GM18507 (cell line): ENCODE results near the gene USP46.

ENCODE experiments used
- DNase-seq: peaks from one replicate; pipeline ENCODE4 v3.0.0; 2011; ENCODE audit warnings: low read depth; ENCODE audit not compliant: insufficient read length; ENCODE audit errors: extremely low spot score
- FAIRE-seq: peaks from 2 replicates; lab custom pipeline; 2011; peaks lifted over from hg19 to GRCh38; lab: Jason Lieb, UNC

USP46 gene, protein sequence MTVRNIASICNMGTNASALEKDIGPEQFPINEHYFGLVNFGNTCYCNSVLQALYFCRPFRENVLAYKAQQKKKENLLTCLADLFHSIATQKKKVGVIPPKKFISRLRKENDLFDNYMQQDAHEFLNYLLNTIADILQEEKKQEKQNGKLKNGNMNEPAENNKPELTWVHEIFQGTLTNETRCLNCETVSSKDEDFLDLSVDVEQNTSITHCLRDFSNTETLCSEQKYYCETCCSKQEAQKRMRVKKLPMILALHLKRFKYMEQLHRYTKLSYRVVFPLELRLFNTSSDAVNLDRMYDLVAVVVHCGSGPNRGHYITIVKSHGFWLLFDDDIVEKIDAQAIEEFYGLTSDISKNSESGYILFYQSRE

DNA sequence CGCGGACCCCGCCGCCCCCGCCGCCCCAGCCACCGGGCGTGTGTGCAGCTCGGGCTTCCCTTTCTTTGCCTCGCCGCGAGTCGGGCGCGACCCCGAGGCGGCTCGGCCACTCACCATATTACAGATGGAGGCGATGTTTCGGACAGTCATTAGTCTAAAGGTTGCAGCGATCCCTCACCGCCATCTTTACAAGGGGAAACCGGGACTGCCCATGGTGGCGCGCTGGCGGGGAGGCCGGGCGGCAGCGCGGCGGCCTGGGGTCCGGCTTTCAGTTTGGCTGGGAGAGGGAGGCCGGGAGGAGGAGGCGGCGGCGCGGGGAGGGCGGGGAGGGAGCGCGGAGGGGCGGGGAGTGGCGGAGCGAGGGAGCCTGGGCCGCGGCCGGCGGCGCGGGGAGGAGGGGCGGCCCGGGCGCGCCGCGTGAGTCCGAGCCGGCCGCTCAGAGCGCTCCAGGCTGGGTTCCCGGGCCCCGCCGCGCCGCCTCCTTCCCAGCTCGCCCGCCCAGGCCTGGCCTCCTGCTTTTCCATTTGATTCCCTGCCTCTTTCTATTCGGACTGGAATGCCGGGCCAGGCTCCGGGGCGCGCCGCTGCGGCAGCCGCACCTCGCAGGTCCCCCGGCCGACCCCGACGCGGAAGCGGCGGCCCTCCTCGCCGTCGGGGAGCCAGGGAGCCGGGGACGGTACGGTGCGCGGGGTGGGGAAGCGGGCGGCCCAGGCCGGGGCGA lies at the start of gene USP46:
Gene USP46 (minus strand): TSS at position 301 of the 721 bp plus-strand sequence. CDS start 151 bp downstream, at position 150.
- FAIRE-seq, result peak; percentile 33
- peak; percentile 79 for DNase-seq

DNA sequence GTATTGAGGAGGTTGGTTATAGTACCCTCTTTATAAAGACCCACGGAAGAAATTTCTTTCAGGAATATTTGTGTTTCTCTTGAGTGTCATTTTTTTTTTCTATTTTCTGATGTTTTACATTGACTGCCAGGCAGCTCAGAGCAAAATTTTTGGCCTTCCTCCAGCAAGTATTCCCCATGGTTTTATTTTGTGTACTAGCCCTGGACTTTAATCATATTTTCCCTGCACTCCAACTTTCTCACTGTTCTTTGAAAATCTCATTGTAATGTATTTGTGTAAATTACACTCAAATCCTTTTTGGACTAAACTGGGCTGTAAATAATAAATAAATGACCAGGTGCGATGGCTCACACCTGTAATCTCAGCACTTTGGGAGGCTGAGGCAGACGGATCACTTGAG lies 45.6 kb upstream of the USP46 start:
- FAIRE-seq (no peak), DNase-seq (no peak)

DNA sequence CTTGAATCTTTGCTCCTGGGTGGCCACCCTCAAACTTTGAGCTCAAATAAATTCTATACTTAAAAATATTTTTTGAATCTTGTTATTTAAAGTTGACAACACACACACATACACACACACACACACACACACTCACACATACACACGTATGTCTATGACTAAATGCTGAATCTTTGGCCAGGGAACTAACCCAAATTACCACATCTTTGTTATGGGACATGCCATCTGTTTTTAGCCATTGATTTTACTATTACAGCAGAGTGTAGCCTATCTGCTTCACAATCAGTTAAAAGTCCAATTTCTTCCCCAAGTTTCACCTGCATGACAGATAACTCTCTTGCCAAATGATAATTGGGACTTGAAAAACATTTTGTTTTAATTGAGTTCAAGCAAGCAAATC lies 45.0 kb upstream of the USP46 start:
- DNase-seq (no peak), FAIRE-seq (no peak)

DNA sequence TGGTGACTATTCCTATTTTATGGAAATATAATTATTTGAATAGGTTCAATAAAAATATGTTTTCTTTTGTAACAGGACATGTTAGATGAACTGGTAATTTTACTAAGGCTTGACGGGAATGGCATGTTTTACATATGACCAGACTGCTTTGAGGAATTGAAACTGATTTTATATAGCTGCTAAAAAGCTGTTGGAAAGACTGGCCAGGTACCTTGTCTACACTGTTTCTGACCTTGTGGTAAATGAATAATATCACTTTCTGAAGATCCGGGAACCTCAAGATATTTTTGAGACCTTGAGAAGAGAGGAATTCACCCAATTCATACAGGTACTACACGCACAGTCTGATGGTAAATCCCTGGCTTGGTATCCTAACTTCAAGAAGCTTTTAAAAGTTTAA lies 42.1 kb upstream of the USP46 start:
- peak; percentile 95 for FAIRE-seq
- DNase-seq, result no peak

DNA sequence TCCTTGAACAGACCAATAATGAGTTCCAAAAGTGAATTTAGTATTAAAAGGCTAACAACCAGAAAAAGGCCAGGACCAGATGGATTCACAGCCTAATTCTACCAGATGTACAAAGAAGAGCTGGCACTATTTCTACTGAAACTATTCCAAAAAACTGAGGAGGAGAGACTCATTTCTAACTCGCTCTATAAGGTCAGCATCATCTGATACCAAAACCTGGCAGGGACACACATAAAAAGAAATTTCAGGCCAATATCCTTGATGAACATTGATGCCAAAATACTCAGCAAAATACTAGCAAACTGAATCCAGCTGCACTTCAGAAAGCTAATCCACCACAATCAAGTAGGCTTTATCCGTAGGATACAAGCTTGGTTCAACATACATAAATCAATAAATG lies 35.8 kb upstream of the USP46 start:
- DNase-seq (no peak), FAIRE-seq (no peak)

DNA sequence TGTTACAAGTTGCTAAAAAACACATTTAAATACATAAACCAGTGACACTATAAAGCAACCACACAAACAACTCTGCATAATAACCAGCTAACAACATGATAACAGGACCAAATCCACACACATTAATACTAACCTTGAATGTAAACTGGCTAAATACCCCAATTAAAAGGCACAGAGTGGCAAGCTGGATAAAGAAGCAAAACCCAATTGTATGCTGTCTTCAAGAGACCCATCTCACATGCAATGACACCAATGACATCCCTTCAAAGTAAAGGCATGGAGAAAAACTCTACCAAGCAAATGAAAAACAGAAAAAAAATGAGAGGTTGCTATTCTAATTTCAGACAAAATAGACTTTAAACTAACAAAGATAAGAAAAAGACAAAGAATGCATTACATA lies 34.4 kb upstream of the USP46 start:
- no peak for DNase-seq
- no peak for FAIRE-seq

DNA sequence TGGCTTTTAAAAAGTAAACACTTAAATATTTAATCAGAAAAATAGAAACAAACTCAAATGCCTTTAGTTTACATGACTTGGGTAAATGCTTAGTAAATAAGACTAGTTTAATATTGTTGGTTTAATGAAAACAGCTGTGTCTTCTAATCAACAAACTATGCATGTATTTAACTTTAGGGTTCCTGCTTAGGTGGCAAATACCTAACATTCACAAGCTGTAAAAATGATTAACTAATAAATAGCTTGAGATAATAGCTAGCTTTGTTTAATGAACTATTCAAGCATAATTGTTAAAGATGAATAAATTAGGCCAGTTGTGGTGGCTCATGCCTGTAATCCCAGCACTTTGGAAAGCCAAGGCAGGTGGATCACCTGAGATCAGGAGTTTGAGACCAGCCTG lies 30.0 kb upstream of the USP46 start:
- DNase-seq, result no peak
- FAIRE-seq, result no peak

DNA sequence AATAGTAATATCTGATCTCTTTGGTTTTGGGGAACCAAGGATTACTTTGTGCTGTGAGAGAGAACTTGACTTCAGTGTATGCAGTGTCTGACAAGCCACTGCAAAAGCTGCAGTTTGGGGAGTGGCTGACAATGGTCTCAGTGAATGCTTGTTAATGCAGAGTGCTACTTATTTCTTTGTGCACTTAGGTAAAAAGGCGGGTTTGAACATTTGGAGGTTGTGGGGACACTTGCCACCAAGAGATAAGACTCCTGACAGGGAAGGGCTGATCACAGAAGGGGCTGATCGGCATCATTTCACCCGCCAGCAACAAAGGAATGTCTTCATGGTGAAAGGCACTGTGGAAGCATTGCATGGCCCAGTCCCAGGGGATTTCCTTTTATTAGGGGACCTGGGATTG lies 28.6 kb upstream of the USP46 start:
- no peak for DNase-seq
- no peak for FAIRE-seq

DNA sequence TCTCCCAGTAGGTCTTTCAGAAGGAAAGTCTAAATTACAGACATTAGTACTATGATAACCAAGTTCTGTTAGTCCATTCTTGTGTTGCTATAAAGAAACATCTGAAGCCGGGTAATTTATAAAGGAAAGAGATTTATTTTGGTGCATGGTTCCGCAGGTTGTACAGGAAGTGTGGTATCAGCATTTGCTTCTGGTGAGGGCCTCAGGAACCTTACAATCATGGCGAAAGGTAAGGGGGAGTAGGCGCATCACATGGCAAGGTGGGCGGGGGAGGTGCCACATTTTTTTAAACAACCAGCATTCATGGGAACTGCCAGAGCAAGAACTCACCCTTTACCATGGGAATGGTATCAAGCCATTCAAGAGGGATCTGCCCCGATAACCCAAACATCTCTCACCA lies 26.2 kb upstream of the USP46 start:
- no peak for DNase-seq
- no peak for FAIRE-seq

DNA sequence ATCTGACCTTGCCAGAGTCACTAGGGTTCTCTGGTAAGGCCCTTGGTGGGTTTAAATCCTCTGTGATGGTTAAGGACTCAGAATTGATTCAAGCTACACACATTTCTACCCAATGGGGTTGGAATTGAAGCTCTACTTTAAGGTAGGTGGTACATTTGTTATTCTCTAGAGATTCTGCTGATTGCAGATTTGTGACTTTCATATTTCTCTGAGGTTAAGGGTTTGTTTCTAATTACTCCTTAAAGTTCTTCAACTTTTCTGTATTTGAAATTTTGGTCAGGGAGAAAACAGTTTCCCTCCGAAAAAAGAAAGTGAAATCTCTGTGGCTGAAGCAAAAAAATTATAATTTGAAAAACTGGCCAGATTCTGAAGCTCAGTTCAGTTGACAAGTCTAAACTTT lies 25.8 kb upstream of the USP46 start:
- DNase-seq (no peak), FAIRE-seq (peak; percentile 61)

DNA sequence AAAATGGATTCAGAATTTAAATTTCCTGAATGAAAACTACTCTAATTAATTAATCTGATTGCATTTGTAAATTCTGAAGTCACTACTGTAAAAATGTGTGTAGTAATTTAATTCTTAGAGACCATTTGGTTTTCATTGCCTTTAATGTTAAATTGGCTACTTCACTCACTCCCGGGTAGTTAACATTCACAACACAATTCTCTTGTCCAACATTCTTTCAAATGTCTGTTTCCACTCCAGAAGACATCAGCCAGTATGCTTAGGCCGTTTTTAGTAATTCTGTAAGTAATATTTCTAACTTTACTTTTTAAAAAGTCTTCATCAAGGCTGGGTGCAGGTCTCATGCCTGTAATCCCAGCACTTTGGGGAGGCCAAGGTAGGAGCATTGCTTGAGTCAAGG lies 21.3 kb upstream of the USP46 start:
- DNase-seq (no peak), FAIRE-seq (no peak)

DNA sequence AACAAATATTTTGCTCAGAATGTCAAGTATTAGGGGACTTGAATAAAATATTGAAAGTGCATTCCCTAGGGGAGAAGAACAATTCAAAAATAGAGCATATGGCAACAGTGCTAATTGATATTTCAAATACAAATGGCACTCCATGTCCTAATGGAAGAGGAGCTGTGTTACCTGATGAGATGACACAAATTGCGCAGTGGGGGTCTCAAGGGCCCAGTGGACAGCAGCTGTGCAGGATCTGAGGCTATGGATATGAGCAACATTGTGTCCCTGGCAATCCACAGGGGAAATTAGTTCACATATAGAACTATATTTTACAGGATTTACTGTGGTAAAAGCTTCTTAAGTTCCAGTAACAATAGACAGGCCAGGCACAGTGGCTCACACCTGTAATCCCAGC lies 17.4 kb upstream of the USP46 start:
- FAIRE-seq (no peak), DNase-seq (no peak)

DNA sequence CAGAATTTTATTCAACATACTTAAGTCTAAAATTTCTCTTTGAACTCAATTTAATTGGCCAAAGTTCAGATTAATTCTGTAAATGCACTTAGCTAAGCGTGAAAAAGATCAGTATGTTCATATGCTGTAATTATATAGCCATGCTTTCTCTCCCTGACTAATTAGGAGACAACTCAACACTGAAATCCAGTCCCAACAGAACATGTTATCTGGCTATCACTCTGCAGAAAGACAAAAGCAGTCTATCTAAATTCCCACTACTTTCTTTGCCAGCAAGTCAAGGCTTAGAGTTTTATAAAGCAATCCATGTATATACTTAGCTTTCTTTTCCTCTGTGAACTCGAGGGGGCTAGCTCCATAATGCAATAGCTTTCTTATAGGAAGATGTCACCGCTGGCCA lies 16.0 kb upstream of the USP46 start:
- FAIRE-seq, result no peak

DNA sequence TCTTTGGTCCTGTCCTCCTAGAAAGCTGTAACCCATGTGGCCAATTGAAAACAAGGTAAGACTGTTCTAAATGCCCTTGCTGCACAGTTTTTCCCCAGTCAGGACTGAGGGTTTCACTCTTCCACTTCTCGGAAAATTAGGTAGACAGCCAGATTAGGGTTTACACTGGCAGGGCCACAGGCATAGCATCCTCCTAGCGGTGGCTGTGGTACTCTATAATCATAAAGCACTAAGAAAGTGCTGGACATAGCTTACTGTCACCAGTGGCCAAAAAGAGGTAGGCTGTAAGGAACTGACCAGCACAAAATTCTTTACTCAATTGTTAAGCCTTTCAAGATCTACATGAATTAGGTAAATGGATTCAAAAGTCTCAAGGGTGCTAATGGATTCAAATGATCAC lies 11.6 kb upstream of the USP46 start:
- FAIRE-seq (no peak), DNase-seq (no peak)

More for the DNA sequence above, 16.0 kb upstream of the USP46 start:
- DNase-seq, result no peak

DNA sequence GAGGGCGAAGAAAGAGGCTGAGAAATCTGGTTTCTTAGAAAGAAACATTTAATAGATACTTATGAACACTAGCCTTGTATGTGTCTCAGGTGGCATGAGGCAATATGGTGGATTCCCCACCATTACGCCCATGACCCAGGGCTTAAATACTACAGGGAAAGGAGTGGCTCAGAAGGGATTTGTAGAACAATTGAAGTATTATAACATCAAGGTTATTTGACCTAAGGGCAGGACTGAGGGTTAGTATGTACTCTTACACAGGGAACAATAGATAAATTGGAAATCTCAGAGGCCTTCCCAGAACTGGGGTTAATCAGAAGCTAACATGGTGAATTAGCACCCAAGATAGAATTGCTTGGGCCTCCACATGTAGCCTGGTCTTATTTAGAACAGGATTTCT lies 11.0 kb upstream of the USP46 start:
- FAIRE-seq (no peak), DNase-seq (no peak)

DNA sequence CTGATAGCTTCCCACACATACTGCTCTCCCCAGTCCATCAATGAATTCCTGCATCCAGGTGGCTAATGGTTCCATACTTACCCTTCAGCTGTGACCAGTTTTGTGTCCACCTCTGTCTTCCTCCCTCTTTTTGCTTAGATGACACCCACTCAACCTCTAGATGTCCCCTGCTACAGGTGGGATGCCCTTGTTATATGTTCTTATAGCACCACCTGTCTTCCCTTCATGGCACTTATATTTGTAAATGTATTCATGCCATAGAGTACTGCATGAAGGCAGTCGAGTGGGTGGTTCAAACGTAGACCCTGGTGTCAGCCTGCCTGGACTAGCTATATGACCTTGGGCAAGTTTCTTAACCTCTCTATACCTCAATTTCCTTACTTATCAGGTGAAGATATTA lies 6.5 kb upstream of the USP46 start:
- FAIRE-seq, result peak; percentile 59
- no peak for DNase-seq

DNA sequence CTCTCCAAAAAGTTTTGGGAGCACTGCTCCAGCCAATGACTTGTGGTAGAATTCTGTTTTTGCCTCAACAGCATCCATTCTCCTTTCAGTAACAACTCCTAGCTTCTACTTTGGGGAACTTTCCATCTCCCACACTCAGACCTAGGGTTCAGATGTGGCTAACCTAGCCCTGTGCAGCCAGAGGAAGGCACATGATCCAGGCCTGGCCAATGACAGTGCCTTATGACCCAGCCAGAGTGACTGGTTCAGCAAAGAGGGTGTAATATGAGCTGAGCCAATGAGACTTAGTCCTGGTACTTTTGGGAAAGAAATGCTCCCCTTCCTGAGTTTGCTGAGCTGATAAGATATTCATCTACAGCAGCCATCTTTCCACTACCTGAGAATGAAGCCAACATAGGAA lies 5.4 kb upstream of the USP46 start:
- DNase-seq, result no peak
- no peak for FAIRE-seq

DNA sequence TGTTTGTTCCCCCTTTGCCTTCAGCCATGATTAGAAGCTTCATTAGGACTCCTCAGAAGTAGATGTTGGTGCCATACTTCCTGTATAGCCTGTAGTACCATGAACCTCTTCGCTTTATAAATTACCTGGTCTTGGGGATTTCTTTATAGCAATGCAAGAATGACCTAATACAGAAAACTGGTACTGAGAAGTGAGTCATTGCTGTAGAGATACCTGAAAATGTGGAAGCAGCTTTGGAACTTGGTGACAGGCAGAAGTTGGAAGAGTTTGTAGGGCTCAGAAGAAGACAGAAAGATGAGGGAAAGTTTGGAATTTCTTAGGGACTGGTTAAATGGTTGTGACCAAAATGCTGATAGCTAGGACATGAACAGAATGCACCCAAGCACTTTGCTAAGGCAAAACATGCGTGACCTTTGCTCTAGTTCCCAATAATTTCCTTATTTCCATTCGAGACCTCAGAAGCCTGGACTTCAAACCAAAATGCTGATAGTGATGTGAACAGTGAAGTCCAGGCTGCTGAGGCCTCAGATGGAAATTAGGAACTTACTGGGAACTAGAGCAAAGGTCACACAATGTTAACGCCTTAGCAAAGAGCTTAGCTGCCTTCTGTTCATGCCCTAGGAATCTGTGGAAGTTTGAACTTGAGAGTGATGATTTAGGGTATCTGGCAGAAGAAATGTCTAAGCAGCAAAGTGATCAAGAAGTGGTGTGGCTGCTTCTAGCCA lies 3.0 kb upstream of the USP46 start:
- DNase-seq, result no peak
- no peak for FAIRE-seq

DNA sequence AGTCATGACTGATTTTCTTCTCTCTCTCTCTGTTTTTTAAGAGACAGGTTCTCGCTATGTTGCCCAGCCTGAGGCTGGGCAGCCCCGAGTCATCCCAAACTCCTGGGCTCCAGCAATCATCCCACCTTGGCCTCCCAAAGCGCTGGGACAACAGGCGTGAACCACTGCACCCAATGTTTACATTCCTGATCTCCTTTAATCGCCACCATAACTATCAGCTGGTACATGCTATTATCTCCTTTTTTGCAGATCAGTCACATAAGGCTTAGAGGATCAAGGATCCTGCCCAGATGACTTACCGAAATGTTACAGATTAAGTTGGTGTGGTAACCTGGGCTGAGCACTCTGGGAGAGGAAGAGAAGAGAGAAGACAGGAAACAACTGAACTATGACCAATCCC lies 1.5 kb upstream of the USP46 start:
- DNase-seq (no peak), FAIRE-seq (no peak)

DNA sequence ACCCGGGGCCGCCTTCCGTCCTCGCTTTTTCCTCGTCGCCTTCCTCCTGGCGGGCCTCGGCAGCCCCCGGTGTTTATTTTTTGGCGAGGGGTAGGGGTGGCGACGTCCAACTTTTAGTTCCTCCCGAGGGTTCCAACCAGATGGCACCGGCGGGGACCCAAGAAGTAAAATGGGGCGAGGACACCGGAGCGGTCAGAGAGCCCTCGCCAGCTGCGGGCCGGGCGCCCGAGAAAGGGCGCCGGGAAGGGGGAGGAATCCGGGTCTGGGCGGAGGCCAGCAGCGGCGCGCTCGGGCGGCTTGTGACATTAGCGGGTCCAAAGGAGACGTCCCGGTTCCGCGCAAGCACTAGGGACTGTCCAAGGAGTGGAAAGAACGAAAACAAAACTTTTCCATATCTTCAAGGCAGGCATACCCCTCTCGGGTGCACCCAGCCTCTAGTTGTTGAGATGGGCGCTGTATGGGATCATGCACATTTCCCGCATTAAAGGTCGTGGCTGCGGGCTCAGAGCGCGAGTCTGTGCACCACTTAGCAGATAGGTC lies 691 bp upstream of the USP46 start:
- no peak for FAIRE-seq
- DNase-seq, result no peak
